Type B pancreatic cell (in vitro differentiated cells): ENCODE measurements around the gene PIH1D1. TPM values are rescaled to one million over a fixed set of nuclear protein-coding genes. Genes with fewer than 3 reads are reported as not detected.
"Not testable (repeated sequence)": the region's sequence is repeated elsewhere in the genome, so short reads cannot be mapped to it uniquely, and the experiment has no call there.

Source experiments
- DNase-seq: peaks from one replicate; pipeline ENCODE4 v3.0.0; 2021; ENCODE audit warnings: mixed read lengths; ENCODE audit not compliant: unreplicated experiment; ENCODE audit errors: extremely low spot score
- H3K27ac Mint-ChIP-seq: 2 replicates; pipeline ENCODE4 v1.8.0; 2021; ENCODE audit warnings: mild to moderate bottlenecking, mixed read lengths
- H3K27me3 Mint-ChIP-seq: 2 replicates; pipeline ENCODE4 v1.8.0; 2021; ENCODE audit warnings: mixed read lengths
- H3K36me3 Mint-ChIP-seq: 2 replicates; pipeline ENCODE4 v1.8.0; 2021; ENCODE audit warnings: mixed read lengths
- H3K4me1 Mint-ChIP-seq: one replicate; pipeline ENCODE4 v1.8.0; 2021; ENCODE audit warnings: mixed read lengths; ENCODE audit not compliant: unreplicated experiment
- H3K4me3 Mint-ChIP-seq: 2 replicates; pipeline ENCODE4 v1.8.0; 2021; ENCODE audit warnings: mild to moderate bottlenecking, mixed read lengths
- H3K9me3 Mint-ChIP-seq: 2 replicates; pipeline ENCODE4 v1.8.0; 2021; ENCODE audit warnings: mixed read lengths
- total RNA-seq: library from RNA; stranded (reverse); gene quantifications from 2 replicates; pipeline ENCODE4 v1.2.1, GENCODE V29; 2021; ENCODE audit warnings: low replicate concordance
- TF ChIP-seq, protein P1 (sequence below): fragments of 200-600 bp; sonication (generic); conservative IDR thresholded peaks from 2 replicates; pipeline ENCODE4 v1.5.0; 2021; ENCODE audit warnings: antibody characterized with exemption, mild to moderate bottlenecking

PIH1D1 gene
- total RNA-seq, 1 donor from 2014 or later = 93.3 TPM

DNA sequence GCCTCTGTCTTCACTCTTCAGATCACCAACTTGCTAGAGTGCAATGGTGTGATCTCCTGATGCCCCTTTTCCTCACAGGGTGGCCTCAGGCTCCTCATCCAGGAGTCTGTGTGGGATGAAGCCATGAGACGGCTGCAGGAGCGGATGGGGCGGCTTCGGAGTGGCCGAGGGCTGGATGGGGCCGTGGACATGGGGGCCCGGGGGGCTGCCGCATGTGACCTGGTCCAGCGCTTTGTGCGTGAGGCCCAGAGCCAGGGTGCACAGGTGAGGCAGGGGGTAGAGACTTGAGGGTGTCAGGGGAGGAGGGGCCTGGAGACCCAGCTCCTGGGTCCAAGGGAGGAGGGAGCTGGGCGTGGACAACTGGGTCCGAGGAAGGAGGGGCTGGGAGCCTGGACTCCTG lies 10.9 kb upstream of the PIH1D1 start:
- Mint-ChIP-seq H3K4me1 (no peaks in the 10 kb centered on the region), H3K27me3 (no peaks in the 10 kb centered on the region), H3K9me3 (no peaks in the 10 kb centered on the region), H3K4me3 (no peak overlapping the region), H3K27ac (no peak overlapping the region), H3K36me3 (no peaks in the 10 kb centered on the region)
- TF ChIP-seq, protein P1, sequence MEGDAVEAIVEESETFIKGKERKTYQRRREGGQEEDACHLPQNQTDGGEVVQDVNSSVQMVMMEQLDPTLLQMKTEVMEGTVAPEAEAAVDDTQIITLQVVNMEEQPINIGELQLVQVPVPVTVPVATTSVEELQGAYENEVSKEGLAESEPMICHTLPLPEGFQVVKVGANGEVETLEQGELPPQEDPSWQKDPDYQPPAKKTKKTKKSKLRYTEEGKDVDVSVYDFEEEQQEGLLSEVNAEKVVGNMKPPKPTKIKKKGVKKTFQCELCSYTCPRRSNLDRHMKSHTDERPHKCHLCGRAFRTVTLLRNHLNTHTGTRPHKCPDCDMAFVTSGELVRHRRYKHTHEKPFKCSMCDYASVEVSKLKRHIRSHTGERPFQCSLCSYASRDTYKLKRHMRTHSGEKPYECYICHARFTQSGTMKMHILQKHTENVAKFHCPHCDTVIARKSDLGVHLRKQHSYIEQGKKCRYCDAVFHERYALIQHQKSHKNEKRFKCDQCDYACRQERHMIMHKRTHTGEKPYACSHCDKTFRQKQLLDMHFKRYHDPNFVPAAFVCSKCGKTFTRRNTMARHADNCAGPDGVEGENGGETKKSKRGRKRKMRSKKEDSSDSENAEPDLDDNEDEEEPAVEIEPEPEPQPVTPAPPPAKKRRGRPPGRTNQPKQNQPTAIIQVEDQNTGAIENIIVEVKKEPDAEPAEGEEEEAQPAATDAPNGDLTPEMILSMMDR = no peak
- no peak for DNase-seq

DNA sequence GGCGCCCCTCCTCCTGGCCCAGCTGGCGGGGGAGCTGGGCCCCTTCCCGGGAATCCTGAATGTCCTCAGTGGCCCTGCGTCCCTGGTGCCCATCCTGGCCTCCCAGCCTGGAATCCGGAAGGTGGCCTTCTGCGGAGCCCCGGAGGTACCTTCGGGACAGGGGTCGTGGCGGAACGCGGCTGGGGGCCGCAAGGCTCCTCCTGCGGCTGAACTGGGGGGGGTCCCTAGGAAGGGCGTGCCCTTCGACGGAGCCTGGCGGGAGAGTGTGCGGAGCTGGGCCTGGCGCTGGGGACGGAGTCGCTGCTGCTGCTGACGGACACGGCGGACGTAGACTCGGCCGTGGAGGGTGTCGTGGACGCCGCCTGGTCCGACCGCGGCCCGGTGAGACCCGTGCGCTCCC lies 10.0 kb upstream of the PIH1D1 start:
- H3K36me3 Mint-ChIP-seq = peaks cover 4% of the 10 kb centered on the region
- TF ChIP-seq, protein P1 = no peak
- H3K27me3 Mint-ChIP-seq = no peaks in the 10 kb centered on the region
- H3K27ac Mint-ChIP-seq = no peak overlapping the region
- DNase-seq = no peak
- H3K4me3 Mint-ChIP-seq = no peak overlapping the region
- no peaks in the 10 kb centered on the region for H3K9me3 Mint-ChIP-seq
- H3K4me1 Mint-ChIP-seq = no peaks in the 10 kb centered on the region

DNA sequence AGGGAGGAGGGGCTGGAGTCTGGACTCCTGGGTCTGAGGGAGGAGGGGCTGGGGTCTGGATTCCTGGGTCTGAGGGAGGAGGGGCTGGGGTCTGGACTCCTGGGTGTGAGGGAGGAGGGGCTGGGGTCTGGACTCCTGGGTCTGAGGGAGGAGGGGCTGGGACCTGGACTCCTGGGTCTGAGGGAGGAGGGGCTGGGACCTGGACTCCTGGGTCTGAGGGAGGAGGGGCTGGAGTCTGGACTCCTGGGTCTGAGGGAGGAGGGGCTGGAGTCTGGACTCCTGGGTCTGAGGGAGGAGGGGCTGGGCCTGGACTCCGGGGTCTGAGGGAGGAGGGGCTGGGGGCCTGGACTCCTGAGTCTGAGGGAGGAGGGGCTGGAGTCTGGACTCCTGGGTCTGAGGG lies 9.5 kb upstream of the PIH1D1 start:
- not testable (repeated sequence) for H3K9me3 Mint-ChIP-seq, H3K4me1 Mint-ChIP-seq, H3K4me3 Mint-ChIP-seq, H3K36me3 Mint-ChIP-seq, DNase-seq, H3K27ac Mint-ChIP-seq, H3K27me3 Mint-ChIP-seq

DNA sequence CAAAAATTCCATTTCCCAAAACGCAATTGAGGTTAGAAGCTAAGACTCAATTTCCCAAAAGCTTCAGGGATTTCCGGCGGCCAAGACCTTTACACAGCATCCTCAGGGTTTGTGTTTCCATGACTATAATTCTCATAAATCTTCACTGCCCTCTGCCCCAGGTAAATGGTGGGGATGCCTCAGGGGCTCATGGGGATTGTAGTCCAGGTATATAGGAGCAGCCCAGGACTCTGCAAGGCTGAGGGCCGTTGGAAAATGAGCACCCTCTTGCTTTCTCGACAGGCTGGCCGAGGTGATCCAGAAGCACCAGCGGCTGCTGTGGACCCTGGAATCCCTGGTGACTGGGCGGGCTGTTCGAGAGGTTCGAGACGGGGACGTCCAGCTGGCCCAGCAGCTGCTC lies 7.8 kb upstream of the PIH1D1 start:
- no peak for DNase-seq
- no peaks in the 10 kb centered on the region for H3K9me3 Mint-ChIP-seq
- no peaks in the 10 kb centered on the region for H3K27me3 Mint-ChIP-seq
- TF ChIP-seq, protein P1 = no peak
- no peak overlapping the region for H3K4me3 Mint-ChIP-seq
- H3K4me1 Mint-ChIP-seq = no peaks in the 10 kb centered on the region
- peaks cover 4% of the 10 kb centered on the region for H3K36me3 Mint-ChIP-seq
- H3K27ac Mint-ChIP-seq = no peak overlapping the region

DNA sequence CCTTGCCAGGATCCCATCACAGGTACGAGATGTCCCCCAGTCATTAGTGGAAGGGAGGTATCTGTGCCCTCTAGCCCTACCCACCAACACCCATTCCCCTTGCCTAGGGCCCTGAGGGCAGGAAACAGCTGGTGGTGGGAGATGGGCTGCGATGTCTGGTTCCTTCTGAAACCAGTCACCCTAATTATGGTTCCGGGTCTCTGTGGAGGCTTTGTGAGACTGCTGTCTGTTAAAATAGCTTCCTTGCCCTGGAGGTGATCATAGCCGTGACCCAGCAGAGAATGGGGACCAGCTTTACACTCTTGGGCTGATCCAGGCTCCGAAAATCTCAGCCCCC lies 6.9 kb upstream of the PIH1D1 start:
- Mint-ChIP-seq H3K4me1 (no peaks in the 10 kb centered on the region), H3K9me3 (no peaks in the 10 kb centered on the region), H3K4me3 (no peak overlapping the region), H3K27ac (no peak overlapping the region), H3K36me3 (peaks cover 4% of the 10 kb centered on the region), H3K27me3 (no peaks in the 10 kb centered on the region)
- TF ChIP-seq, protein P1 = no peak
- DNase-seq = no peak

DNA sequence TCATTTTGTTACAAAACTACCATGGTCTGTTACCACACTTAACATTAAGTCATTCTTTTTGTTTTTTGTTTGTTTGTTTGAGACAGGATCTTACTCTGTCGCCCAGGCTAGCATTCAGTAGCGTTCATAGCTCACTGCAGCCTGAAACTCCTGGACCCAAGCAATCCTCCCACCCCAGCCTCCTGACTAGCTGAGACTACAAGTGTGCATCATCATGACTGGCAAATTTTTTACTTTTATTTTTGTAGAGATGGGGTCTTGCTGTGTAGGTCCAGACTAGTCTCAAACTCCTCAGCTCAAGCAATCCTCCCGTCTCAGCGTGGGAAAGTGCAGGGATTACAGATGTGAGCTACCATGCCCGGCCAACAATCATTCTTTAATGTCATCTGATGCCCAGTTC lies 4.7 kb upstream of the PIH1D1 start:
- DNase-seq = no peak
- Mint-ChIP-seq H3K4me1 (peaks cover 7% of the 10 kb centered on the region), H3K27me3 (peaks cover 2% of the 10 kb centered on the region), H3K4me3 (peak overlapping the region; percentile 26), H3K36me3 (peaks cover 9% of the 10 kb centered on the region), H3K27ac (peak overlapping the region; percentile 5), H3K9me3 (no peaks in the 10 kb centered on the region)
- TF ChIP-seq, protein P1 = no peak
